ENCODE data around the gene CCDC3.

- TF ChIP-seq, protein P1, sequence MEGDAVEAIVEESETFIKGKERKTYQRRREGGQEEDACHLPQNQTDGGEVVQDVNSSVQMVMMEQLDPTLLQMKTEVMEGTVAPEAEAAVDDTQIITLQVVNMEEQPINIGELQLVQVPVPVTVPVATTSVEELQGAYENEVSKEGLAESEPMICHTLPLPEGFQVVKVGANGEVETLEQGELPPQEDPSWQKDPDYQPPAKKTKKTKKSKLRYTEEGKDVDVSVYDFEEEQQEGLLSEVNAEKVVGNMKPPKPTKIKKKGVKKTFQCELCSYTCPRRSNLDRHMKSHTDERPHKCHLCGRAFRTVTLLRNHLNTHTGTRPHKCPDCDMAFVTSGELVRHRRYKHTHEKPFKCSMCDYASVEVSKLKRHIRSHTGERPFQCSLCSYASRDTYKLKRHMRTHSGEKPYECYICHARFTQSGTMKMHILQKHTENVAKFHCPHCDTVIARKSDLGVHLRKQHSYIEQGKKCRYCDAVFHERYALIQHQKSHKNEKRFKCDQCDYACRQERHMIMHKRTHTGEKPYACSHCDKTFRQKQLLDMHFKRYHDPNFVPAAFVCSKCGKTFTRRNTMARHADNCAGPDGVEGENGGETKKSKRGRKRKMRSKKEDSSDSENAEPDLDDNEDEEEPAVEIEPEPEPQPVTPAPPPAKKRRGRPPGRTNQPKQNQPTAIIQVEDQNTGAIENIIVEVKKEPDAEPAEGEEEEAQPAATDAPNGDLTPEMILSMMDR (IDR thresholded peaks at IDR 0.05) = peak; percentile 58
- no peak for TF ChIP-seq ZFX (IDR thresholded peaks at IDR 0.05; ENCODE audit: borderline replicate concordance)
Observed at GRCh38 chr10:12847361-12847975, 154.0 kb downstream of the CCDC3 start.
